SJCRH30 (cell line): ENCODE results near the gene PAPOLB. TPM values are rescaled to one million over a fixed set of nuclear protein-coding genes. Genes with fewer than 3 reads are reported as not detected.
A peak's percentile ranks its signal among the peaks of the same experiment; 100 is the strongest.

Source experiments
- DNase-seq, 2 experiments: peaks; one replicate each; pipeline ENCODE4 v3.0.0-alpha.2; 2015 to 2020
- H3K27ac ChIP-seq: fragments of 250-450 bp; sonication (Bioruptor Pico); 2 replicates; pipeline ENCODE4 v1.5.1; 2020; ENCODE audit warnings: mild to moderate bottlenecking, moderate library complexity
- H3K27me3 ChIP-seq: fragments of 250-450 bp; sonication (Bioruptor Pico); 2 replicates; pipeline ENCODE4 v1.5.1; 2020; ENCODE audit warnings: mild to moderate bottlenecking, moderate library complexity
- H3K36me3 ChIP-seq: fragments of 250-450 bp; sonication (Bioruptor Pico); 2 replicates; pipeline ENCODE4 v1.5.1; 2020; ENCODE audit warnings: mild to moderate bottlenecking, moderate library complexity
- H3K4me1 ChIP-seq: fragments of 250-450 bp; sonication (Bioruptor Pico); 2 replicates; pipeline ENCODE4 v1.5.1; 2020; ENCODE audit warnings: mild to moderate bottlenecking, moderate library complexity
- H3K4me3 ChIP-seq: fragments of 250-450 bp; sonication (Bioruptor Pico); 2 replicates; pipeline ENCODE4 v1.5.1; 2020; ENCODE audit warnings: mild to moderate bottlenecking, moderate library complexity
- H3K9me3 ChIP-seq: fragments of 250-450 bp; sonication (Bioruptor Pico); replicated peaks from 2 replicates; pipeline ENCODE4 v1.5.1; 2020; ENCODE audit warnings: mild to moderate bottlenecking, moderate library complexity
- total RNA-seq: library from RNA; depleted of rRNA; stranded (reverse); fragments of >200 nt; shearing (Covaris generic); gene quantifications from 2 replicates; pipeline ENCODE4 v1.2.3, GENCODE V29; 2014

Gene PAPOLB
- total RNA-seq, 1 experiment from 2014 or later = not detected

DNA sequence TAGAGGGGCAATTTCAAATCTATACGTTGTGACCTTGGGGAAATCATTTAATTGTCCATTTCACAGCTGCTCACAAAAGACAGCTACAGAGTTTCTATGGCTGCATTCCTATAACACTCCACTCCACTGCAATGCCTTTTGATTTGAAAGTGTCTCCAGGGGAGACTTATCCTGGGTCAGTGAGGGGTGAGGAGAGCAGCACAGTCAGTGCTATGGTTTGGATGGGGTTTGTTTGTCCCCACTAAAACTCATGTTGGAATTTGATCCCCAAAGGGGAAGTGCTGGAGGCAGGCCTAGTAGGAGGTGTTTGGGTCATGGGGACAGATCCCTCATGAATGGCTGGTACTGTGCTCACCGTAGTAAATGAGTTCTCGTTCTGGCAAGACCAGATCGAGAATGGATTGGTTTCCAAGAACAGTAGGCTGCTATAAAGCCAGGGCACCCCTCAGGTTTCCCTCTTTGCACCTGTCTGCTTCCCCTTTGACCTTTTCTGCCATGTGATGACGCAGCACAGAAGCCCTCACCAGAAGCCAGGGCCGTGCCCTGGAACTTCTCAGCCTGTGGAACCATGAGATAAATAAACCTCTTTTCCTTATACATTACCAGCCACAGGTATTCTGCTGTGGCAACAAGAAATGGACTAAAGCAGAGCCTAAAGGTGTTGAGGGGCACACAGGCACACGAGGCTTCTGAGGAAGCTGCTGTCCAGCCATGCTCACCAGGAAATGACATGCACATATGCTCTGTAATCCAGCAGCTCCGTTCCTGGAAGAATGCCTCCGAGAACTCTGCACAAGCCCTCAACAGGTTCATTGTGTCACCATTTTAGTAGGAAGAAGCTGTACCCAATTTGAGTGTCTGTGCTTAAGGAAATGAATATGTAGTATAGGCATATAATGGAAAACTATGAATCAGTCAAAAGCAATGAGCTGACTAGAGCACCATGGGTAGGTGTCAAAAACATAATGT lies 5.0 kb upstream of the PAPOLB start:
- DNase-seq = no peak
- Histone ChIP-seq H3K4me3 (no peak overlapping the region), H3K27ac (no peak overlapping the region), H3K4me1 (no peaks in the 10 kb centered on the region), H3K9me3 (no peaks in the 10 kb centered on the region), H3K36me3 (no peaks in the 10 kb centered on the region), H3K27me3 (no peaks in the 10 kb centered on the region)

DNA sequence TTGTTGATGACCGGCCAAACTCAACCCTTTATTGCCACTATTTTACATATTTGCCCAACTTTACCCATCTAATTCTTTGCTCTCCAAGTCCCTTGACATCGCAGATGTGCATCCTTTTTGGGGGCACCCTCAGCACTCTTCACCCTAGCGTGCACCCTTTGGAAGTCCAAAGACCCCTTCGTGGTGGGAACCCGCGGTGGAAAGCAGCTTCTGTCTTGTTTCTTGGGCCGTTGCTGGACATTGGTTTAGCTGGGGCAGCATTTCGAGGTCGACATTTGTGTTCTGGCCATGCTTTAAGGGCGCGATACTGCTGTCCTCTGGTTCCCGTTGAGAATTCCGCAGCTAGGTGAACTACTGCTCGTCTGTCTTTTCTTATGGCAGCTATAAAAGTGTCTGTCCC lies 326 bp upstream of the PAPOLB start:
- Histone ChIP-seq H3K9me3 (no peaks in the 10 kb centered on the region), H3K27ac (no peak overlapping the region), H3K27me3 (no peaks in the 10 kb centered on the region), H3K4me3 (no peak overlapping the region), H3K36me3 (no peaks in the 10 kb centered on the region), H3K4me1 (no peaks in the 10 kb centered on the region)
- no peak for DNase-seq

DNA sequence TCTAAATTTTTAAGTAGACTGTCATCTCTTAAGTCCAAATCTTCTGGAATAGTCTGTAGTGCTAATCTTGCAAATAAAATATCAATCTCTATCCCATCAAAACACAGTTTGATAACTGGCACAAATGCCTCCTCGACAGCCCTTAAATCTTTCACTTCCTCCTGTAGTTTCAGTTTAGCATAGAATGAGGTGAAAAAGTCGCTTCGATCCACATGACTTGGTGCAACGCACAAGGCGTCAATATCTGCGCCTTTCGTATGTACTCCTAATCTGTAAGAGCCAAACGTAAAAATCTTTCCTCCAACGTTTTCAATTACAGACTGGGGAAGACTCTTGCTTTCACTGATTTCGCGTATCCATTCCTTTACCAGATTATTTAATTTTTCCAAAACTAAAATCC lies 603 bp downstream of the PAPOLB start:
- no peak for DNase-seq
- Histone ChIP-seq H3K27ac (no peak overlapping the region), H3K9me3 (no peaks in the 10 kb centered on the region), H3K27me3 (no peaks in the 10 kb centered on the region), H3K4me3 (no peak overlapping the region), H3K36me3 (no peaks in the 10 kb centered on the region), H3K4me1 (no peaks in the 10 kb centered on the region)

DNA sequence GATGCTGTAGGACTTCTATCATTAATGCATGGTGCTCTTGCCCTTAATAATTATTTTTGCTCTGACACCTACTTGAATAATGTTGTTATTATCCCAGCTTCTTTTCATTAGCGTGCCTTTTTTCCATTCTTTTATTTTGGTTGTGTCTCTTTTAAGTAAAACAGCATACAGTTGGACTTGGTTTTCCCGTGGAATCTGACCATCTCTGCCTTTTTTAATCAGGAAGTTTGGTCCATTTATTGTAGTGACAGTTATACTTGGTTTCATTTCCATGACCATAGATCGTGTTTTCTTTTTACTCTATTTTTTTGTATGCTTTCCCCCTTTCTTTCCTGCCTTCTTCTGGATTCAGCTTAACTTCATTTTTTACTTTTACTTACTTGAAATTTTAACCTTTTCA lies 4.6 kb downstream of the PAPOLB start:
- H3K27ac ChIP-seq = no peak overlapping the region
- no peaks in the 10 kb centered on the region for H3K9me3 ChIP-seq
- H3K27me3 ChIP-seq = no peaks in the 10 kb centered on the region
- no peak overlapping the region for H3K4me3 ChIP-seq
- no peak for DNase-seq
- H3K4me1 ChIP-seq = no peaks in the 10 kb centered on the region
- no peaks in the 10 kb centered on the region for H3K36me3 ChIP-seq

DNA sequence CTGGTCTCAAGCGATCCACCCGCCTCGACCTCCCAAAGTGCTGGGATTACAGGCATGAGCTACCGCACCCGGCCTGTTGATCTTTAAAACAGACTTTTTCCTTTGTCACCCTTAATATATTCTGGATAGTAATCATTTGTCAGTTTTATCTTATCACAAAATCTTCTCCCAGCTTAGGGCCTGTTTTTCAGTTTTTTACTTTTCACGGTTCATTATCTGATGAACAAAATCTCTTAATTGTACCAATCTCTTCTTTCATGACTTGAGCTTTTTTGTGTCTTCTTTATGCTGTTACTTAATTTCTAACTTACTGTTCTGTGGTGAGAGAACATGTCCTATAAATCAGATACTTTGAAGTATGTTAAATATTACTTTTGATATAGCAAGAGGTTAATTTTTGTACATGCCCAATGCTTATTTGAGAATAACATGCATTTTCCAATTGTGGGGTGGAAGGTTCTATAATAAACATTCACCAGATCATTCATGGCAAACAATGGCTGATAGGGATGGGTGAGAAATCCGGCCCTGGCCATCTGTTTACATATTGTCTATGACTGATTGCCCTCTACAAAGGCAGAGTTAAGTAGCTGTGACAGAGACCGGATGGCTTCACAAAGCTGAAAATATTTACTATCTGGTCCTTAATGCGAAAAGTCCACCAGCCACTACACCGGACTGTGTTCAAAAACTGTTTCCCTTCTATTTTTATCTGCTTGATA lies 5.3 kb downstream of the PAPOLB start:
- Histone ChIP-seq H3K27ac (no peak overlapping the region), H3K4me1 (no peaks in the 10 kb centered on the region), H3K9me3 (no peaks in the 10 kb centered on the region), H3K27me3 (no peaks in the 10 kb centered on the region), H3K4me3 (no peak overlapping the region), H3K36me3 (no peaks in the 10 kb centered on the region)
- DNase-seq = no peak

DNA sequence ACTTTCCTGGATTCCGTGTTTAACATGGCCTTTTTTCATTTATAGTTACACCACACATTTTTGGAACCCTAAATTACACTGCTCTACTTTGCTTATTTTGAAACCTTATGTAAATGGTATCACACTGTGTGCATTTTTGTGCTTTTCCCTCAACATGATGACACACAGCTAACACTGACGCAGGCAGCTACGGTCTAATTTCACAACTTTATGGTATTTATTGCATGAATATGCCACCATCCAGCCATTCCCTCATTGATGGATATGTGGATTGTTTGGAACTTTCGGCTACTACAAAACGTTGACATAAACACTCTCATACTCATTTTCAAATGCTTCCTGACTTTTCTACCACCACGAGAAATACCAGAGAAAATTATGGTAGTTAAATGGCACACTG lies 6.9 kb downstream of the PAPOLB start:
- H3K9me3 ChIP-seq = no peaks in the 10 kb centered on the region
- no peaks in the 10 kb centered on the region for H3K27me3 ChIP-seq
- no peak overlapping the region for H3K4me3 ChIP-seq
- no peak overlapping the region for H3K27ac ChIP-seq
- no peaks in the 10 kb centered on the region for H3K36me3 ChIP-seq
- H3K4me1 ChIP-seq = no peaks in the 10 kb centered on the region; the same call in 1 of the 2 replicates
- DNase-seq = no peak

DNA sequence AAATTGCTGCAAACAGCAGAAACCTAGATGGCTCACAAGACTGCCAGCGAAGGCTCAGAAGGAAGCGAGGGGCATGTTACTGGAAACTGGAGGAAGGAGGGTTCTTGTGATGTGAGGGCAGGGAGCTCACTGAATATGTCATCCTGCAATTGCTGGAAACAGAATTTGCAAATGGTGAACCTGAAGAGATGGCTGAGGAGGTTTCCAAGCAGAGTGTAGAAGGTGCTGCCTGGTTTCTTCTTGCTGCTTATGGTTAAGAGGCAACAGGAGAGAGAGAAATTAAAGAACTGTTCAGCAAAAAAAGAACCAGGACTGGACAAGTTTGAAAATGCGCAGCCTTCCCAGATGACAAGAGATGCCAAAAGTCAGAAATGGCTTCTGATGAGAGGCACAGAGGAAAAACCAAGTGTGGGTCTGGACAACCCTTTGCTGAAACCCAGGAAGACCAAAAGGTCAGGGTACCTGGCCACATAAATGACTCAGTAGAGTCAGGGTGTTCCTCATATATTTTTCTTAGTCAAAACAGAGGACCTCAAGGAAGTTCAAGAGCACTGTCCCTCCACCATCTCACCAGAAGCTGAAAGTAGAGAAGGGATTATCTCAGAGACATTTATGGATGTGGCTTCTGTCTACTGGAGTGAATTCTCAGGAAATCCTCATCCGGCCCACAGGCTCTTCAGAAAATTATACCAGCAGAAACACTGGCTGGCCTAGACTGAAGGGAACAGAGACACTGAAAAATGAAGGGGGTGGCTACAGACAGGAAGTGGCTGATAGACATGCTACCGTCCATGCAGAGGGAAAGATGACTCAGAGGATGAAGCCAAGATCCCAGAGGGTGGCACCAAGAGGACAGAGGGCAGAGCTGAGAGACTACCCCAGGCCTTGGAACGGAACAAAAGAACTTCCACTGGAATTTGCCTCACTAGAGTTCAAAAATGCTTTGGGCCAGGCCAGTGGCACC lies 10.1 kb downstream of the PAPOLB start:
- no peaks in the 10 kb centered on the region for H3K27me3 ChIP-seq
- DNase-seq = no peak
- no peak overlapping the region for H3K4me3 ChIP-seq
- H3K4me1 ChIP-seq = no peaks in the 10 kb centered on the region; the same call in none of the 2 replicates
- no peaks in the 10 kb centered on the region for H3K9me3 ChIP-seq
- no peaks in the 10 kb centered on the region for H3K36me3 ChIP-seq
- H3K27ac ChIP-seq = no peak overlapping the region

DNA sequence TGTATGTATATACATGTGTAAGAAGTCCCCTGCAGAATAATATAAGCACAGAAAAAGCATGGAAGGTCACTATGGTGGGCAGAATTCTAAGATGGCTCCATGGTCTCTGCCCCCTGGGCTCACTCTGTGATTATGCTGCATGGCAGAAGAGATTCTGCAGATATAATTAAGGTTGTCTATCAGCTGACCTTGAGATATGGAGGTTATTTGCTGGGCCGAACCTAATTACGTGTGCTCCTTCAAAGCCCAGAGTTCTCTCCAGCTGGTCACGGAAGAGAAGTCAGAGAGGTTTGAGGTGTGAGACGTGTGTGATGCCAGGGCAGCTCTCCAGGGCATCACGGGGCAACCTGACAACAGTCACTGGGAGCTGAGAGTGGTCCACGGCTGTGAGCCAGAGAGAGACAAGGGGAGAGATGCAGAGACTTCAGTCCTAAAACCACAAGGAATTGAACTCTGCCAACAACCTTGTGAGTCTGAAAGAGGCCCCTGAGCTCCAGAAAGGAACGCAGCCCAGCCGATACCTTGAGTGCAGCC lies 11.5 kb downstream of the PAPOLB start:
- H3K27ac ChIP-seq = no peak overlapping the region
- H3K4me1 ChIP-seq = no peaks in the 10 kb centered on the region; the same call in none of the 2 replicates
- no peaks in the 10 kb centered on the region for H3K27me3 ChIP-seq
- no peaks in the 10 kb centered on the region for H3K9me3 ChIP-seq
- no peaks in the 10 kb centered on the region for H3K36me3 ChIP-seq
- no peak for DNase-seq
- H3K4me3 ChIP-seq = no peak overlapping the region

DNA sequence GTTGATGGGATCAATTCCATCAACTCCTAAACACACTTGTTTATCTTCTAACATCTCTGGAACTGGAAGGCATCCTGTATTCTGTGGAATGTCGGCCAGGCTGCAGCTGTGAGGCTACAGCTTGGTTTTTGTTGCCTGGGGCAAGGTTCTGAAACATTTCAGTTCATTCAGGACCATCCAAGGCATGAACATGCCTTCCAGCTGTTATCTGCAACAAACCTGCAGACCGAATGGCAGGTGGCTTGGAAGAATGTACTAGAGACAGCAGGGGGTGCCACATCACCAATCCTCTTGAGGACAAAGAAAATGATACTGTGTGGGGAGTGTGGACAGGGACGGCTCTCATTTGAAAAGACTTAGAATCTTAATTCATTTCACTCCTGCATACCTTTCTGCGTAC lies 12.4 kb downstream of the PAPOLB start:
- DNase-seq = peak; percentile 70 to 78
- H3K4me1 ChIP-seq = no peaks in the 10 kb centered on the region; the same call in none of the 2 replicates
- H3K27me3 ChIP-seq = no peaks in the 10 kb centered on the region
- H3K9me3 ChIP-seq = no peaks in the 10 kb centered on the region
- no peaks in the 10 kb centered on the region for H3K36me3 ChIP-seq
- no peak overlapping the region for H3K4me3 ChIP-seq
- no peak overlapping the region for H3K27ac ChIP-seq

DNA sequence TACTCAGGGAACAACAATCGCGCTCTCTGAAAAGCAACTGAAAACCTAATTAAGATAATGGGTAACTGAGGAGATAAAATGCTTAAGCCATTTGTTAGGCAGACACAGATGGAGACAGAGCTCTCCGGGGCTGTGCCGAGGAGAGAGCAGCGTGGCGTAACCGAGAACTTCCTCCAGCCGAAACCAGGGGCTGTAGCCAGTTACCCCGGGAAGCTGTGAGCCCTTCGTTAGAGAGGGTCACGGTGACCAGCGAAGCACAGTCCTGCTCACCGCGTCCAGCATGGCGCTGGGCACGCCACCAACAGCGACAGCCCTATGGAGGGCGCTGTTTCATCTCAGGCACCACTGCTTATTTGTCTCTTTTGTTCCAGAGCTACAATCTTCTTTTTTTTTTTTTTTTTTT lies 16.1 kb downstream of the PAPOLB start:
- no peaks in the 10 kb centered on the region for H3K9me3 ChIP-seq
- H3K4me1 ChIP-seq = no peaks in the 10 kb centered on the region; the same call in none of the 2 replicates
- H3K4me3 ChIP-seq = no peak overlapping the region
- DNase-seq = no peak
- no peaks in the 10 kb centered on the region for H3K36me3 ChIP-seq
- H3K27ac ChIP-seq = no peak overlapping the region
- H3K27me3 ChIP-seq = no peaks in the 10 kb centered on the region

DNA sequence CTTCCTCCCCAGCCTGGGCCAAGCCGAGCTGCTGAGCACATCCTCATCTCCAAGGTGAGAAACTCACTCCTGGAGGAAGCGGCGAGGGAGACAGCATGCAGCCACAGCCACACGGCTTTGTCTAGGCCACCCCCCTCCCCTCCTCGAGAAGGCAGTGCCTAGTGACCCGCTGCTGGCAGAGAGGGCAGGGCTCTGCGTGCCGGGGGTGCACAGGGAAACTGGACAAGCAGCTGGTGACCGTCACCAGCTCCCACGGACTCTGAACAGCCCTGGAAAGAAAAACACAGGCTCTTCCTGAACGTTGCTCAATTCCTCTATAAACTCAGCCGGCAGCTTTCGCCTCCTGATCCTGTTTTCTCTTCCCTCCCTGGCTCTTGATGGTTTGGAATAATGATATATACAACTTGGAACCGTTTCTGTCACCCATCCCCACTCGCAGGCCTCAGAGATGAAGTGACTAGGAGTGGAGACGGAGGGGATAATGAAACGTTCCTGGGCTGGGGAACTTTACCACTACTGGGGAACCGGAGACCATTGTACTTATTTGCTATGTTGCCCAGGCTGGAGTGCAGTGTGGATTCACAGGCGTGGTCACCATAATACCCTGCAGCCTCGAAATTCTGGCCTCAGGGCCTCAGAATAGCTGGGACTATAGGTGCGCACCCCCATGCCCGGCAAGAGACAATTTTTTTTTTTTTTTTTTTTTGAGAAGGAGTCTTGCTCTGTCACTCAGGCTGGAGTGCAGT lies 19.3 kb downstream of the PAPOLB start:
- no peaks in the 10 kb centered on the region for H3K9me3 ChIP-seq
- H3K36me3 ChIP-seq = no peaks in the 10 kb centered on the region
- H3K27ac ChIP-seq = no peak overlapping the region
- DNase-seq = no peak
- peaks cover 3% of the 10 kb centered on the region; the same call in 1 of the 2 replicates for H3K27me3 ChIP-seq
- no peaks in the 10 kb centered on the region for H3K4me1 ChIP-seq
- H3K4me3 ChIP-seq = no peak overlapping the region

DNA sequence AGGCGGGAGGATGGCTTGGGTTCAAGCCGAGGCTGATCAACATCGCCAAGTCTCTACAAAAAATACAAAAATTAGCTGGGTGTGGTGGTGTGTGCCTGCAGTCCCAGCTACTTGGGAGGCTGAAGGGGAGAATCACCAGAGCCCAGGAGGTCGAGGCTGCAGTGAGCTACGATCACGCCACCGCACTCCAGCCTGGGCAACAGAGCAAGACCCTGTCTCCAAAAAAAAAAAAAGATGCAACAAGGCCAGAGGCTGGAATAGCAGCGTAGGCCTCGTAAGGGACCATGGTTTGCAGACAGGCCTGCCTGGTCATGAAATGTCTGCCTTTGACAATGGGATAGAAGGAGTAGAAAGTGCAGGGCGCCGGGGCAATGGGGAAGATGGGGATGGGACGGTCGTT lies 20.0 kb downstream of the PAPOLB start:
- DNase-seq = no peak

DNA sequence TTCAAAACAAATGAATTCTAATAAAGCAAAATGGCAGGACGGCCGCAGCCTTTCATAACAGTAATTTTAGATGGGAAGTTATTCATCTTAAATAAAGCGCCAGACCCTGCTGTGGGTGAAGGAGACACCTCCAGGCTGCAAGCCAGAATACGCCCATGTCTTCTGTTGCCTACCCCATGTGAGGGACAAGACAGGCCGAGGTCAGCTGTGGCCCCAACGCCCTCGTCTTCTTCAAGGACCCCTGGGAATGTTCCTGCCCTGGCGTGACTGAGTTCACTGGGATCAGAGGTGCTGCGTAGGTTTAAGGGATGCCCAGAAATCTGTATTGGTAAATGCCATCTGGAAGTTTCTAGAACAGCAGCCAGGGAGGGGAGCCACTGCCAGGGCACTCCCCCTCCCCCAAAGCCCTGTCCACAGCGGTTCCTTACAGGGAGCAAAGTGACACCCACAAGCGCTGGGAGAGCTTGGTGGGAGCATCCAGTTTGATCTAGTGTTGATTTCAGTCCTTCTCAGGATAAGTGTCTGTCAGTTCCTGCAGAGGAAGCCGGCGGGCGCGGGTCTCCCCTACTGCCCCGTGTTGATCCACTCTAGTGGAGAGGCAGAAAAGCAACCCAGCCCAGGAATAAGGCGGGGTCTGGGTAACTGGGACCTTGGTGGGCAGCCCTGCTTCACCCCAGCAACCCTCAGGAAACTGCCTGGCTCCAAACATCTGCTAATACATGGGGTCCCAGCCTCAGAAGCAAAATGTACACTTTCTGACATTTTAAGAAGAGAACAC lies 20.6 kb downstream of the PAPOLB start:
- H3K4me1 ChIP-seq = no peaks in the 10 kb centered on the region
- no peak overlapping the region for H3K27ac ChIP-seq
- H3K4me3 ChIP-seq = no peak overlapping the region
- no peaks in the 10 kb centered on the region for H3K36me3 ChIP-seq
- DNase-seq = no peak
- peaks cover 7% of the 10 kb centered on the region; the same call in 1 of the 2 replicates for H3K27me3 ChIP-seq
- H3K9me3 ChIP-seq = no peaks in the 10 kb centered on the region

More for the DNA sequence above, 20.0 kb downstream of the PAPOLB start:
- H3K4me3 ChIP-seq = no peak overlapping the region
- H3K27me3 ChIP-seq = peaks cover 7% of the 10 kb centered on the region; the same call in 1 of the 2 replicates
- no peaks in the 10 kb centered on the region for H3K36me3 ChIP-seq
- no peak overlapping the region for H3K27ac ChIP-seq
- no peaks in the 10 kb centered on the region for H3K9me3 ChIP-seq
- H3K4me1 ChIP-seq = no peaks in the 10 kb centered on the region
